Fibroblast of skin of abdomen (primary cell): ENCODE measurements around the gene SLC39A11.
A peak's percentile ranks its signal among the peaks of the same experiment; 100 is the strongest.
"Not testable (repeated sequence)": the region's sequence is repeated elsewhere in the genome, so short reads cannot be mapped to it uniquely, and the experiment has no call there.

Experiments
- DNase-seq: peaks from one replicate; pipeline ENCODE4 v3.0.0-alpha.2; 2013

SLC39A11 gene

GRCh38 chr17:72644492-72644891 is 448.0 kb downstream of the SLC39A11 start:
- no peak for DNase-seq

- no peak for DNase-seq
Observed at GRCh38 chr17:72643575-72644216, 448.8 kb downstream of the SLC39A11 start.

GRCh38 chr17:72642720-72643119 is 449.8 kb downstream of the SLC39A11 start:
- DNase-seq = no peak

GRCh38 chr17:72640415-72641165 is 451.9 kb downstream of the SLC39A11 start:
- no peak for DNase-seq

- DNase-seq = no peak
Observed at GRCh38 chr17:72639711-72640110, 452.8 kb downstream of the SLC39A11 start.

GRCh38 chr17:72638932-72639331 is 453.6 kb downstream of the SLC39A11 start:
- DNase-seq = not testable (repeated sequence)

GRCh38 chr17:72635034-72635635 is 457.4 kb downstream of the SLC39A11 start:
- no peak for DNase-seq

- no peak for DNase-seq
Observed at GRCh38 chr17:72634621-72635020, 457.9 kb downstream of the SLC39A11 start.

- no peak for DNase-seq
Observed at GRCh38 chr17:72631949-72632684, 460.4 kb downstream of the SLC39A11 start.

GRCh38 chr17:72631568-72631948 is 460.9 kb downstream of the SLC39A11 start:
- no peak for DNase-seq

- DNase-seq = no peak
Observed at GRCh38 chr17:72624652-72625051, 467.8 kb downstream of the SLC39A11 start.

GRCh38 chr17:72624226-72624625 is 468.3 kb downstream of the SLC39A11 start:
- no peak for DNase-seq

GRCh38 chr17:72622661-72623433 is 469.6 kb downstream of the SLC39A11 start:
- peak; percentile 33 for DNase-seq

GRCh38 chr17:72619976-72620650 is 472.4 kb downstream of the SLC39A11 start:
- DNase-seq = no peak

GRCh38 chr17:72618001-72618509 is 474.4 kb downstream of the SLC39A11 start:
- DNase-seq = no peak

GRCh38 chr17:72617557-72617956 is 474.9 kb downstream of the SLC39A11 start:
- no peak for DNase-seq

- DNase-seq = no peak
Observed at GRCh38 chr17:72616447-72616846, 476.0 kb downstream of the SLC39A11 start.

GRCh38 chr17:72615627-72615991 is 476.9 kb downstream of the SLC39A11 start:
- DNase-seq = no peak

GRCh38 chr17:72614871-72615626 is 477.4 kb downstream of the SLC39A11 start:
- peak; percentile 57 for DNase-seq

- peak; percentile 56 for DNase-seq
Observed at GRCh38 chr17:72614476-72614870, 478.0 kb downstream of the SLC39A11 start.

- peak; percentile 43 for DNase-seq
Observed at GRCh38 chr17:72613806-72614292, 478.6 kb downstream of the SLC39A11 start.
